ENCODE measurements around the gene MAD1L1. TPM values are rescaled to one million over a fixed set of nuclear protein-coding genes. Genes with fewer than 3 reads are reported as not detected.
A peak's percentile ranks its signal among the peaks of the same experiment; 100 is the strongest.
"Not testable (repeated sequence)": the region's sequence is repeated elsewhere in the genome, so short reads cannot be mapped to it uniquely, and the experiment has no call there.

Gene MAD1L1
- total and polyA plus RNA-seq, 2 of the 4 experiments (the other 2 are of a cell fraction), result 29.0 to 40.9 TPM

DNA sequence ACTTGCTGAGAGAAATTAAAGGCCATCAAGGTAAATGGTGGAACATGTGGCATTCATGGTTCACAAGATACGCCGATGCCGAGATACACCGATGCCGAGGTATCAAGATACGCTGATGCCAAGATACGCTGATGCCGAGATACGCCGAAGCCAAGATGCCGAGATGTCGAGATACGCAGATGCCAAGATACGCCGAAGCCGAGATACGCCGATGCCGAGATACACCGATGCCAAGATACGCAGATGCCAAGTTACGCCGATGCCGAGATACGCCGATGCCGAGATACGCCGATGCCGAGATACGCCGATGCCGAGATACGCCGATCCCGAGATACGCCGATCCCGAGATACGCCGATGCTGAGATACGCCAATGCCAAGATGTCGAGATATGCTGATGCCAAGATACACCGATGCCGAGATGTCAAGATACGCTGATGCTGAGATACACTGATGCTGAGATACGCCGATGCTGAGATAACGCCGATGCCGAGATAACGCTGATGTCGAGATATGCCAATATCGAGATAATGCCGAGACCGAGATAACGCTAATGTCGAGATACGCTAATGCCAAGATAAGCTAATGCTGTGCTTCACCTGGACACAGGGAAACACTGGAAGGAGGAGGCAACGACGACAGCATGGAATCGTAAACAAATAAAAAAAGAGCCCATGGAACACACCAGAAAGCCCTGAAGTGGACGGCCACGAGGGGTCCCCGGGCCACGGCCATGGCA is 172.6 kb downstream of the MAD1L1 start:
- POLR2A ChIA-PET (ENCODE audit: unreplicated experiment), result no interaction called here
- H3K56ac ChIP-seq (ENCODE audit: extremely low read depth, insufficient read depth, low read length), result no peak overlapping the region
- no peaks in the 10 kb centered on the region for H3K9me1 ChIP-seq (ENCODE audit: insufficient read depth, low read length)
- no peak overlapping the region for H3K4ac ChIP-seq (ENCODE audit: low read depth, low read length)
- peak overlapping the region; percentile 54; the same call in 1 of the 2 replicates for H2BK20ac ChIP-seq (ENCODE audit: low read depth, low read length)
- no peak overlapping the region for H4K5ac ChIP-seq (ENCODE audit: low read depth, low read length)
- H3K79me1 ChIP-seq (ENCODE audit: low read depth in 1 of 2, low read length in 2 of 2), result peaks cover 4 to 25% of the 10 kb centered on the region in 2 experiments; a peak in 3 of 4 replicates
- no peaks in the 10 kb centered on the region for H3K27me3 ChIP-seq (ENCODE audit: control insufficient read depth, insufficient read depth, low read length)
- no peak overlapping the region for H2AK5ac ChIP-seq (ENCODE audit: low read depth, low read length)
- no peak overlapping the region for H4K8ac ChIP-seq (ENCODE audit: low read depth in 2 of 2, low read length in 2 of 2)
- no peak overlapping the region for H3K18ac ChIP-seq (ENCODE audit: low read depth, low read length)
- H3K23ac ChIP-seq (ENCODE audit: low read depth, low read length), result no peak overlapping the region
- peak overlapping the region; percentile 54 for H2AFZ ChIP-seq (replicated peaks; ENCODE audit: low read length, poor library complexity)
- in situ Hi-C loops (cut with MboI; ENCODE audit: low sequenced_read_pairs) (no loop called here), intact Hi-C loops (cut with micrococcal nuclease) (no loop called here), dilution Hi-C loops (cut with HindIII; ENCODE audit: low sequenced_read_pairs, unreplicated experiment) (no loop called here)
- H3K9ac ChIP-seq (ENCODE audit: low read depth, low read length), result no peak overlapping the region
- peaks cover 5% of the 10 kb centered on the region for H4K20me1 ChIP-seq (ENCODE audit: insufficient read depth, low read length)
- no TSS peak for BruUV-seq (replicated peaks)
- H3K4me3 ChIP-seq (ENCODE audit: insufficient read depth, low read depth, low read length), result no peak overlapping the region
- H3K27ac ChIP-seq (ENCODE audit: insufficient read depth, low read length), result no peak overlapping the region
- H3K9me3 ChIP-seq (ENCODE audit: control insufficient read depth, insufficient read depth, low read length), result peaks cover 7% of the 10 kb centered on the region; the same call in 1 of the 2 replicates
- no peak overlapping the region for H2AK9ac ChIP-seq (replicated peaks; ENCODE audit: low read depth, low read length, poor library complexity)
- no peak overlapping the region for H3K4me2 ChIP-seq (ENCODE audit: low read depth, low read length)
- CTCF ChIA-PET, result interaction anchor here (0.6 kb wide), 1 partner anchor 1455 kb away, joined by 3 read pairs; no protein-coding TSS in a partner anchor
- H3K36me3 ChIP-seq (ENCODE audit: control insufficient read depth, insufficient read depth, low read length), result peaks cover 3% of the 10 kb centered on the region; the same call in 1 of the 2 replicates
- TF ChIP-seq, protein P1, sequence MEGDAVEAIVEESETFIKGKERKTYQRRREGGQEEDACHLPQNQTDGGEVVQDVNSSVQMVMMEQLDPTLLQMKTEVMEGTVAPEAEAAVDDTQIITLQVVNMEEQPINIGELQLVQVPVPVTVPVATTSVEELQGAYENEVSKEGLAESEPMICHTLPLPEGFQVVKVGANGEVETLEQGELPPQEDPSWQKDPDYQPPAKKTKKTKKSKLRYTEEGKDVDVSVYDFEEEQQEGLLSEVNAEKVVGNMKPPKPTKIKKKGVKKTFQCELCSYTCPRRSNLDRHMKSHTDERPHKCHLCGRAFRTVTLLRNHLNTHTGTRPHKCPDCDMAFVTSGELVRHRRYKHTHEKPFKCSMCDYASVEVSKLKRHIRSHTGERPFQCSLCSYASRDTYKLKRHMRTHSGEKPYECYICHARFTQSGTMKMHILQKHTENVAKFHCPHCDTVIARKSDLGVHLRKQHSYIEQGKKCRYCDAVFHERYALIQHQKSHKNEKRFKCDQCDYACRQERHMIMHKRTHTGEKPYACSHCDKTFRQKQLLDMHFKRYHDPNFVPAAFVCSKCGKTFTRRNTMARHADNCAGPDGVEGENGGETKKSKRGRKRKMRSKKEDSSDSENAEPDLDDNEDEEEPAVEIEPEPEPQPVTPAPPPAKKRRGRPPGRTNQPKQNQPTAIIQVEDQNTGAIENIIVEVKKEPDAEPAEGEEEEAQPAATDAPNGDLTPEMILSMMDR (conservative IDR thresholded peaks at IDR 0.05; ENCODE audit: low read depth, low read length), result no peak
- TF ChIP-seq, protein P2, sequence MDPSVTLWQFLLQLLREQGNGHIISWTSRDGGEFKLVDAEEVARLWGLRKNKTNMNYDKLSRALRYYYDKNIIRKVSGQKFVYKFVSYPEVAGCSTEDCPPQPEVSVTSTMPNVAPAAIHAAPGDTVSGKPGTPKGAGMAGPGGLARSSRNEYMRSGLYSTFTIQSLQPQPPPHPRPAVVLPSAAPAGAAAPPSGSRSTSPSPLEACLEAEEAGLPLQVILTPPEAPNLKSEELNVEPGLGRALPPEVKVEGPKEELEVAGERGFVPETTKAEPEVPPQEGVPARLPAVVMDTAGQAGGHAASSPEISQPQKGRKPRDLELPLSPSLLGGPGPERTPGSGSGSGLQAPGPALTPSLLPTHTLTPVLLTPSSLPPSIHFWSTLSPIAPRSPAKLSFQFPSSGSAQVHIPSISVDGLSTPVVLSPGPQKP (IDR thresholded peaks at IDR 0.05; ENCODE audit: borderline replicate concordance, low read depth, low read length), result no peak
- no peak for TF ChIP-seq MAZ (IDR thresholded peaks at IDR 0.05; ENCODE audit: borderline replicate concordance, low read depth, low read length)
- DNase-seq (no peak), ATAC-seq (ENCODE audit: low read depth) (no peak)
- H2BK5ac ChIP-seq (ENCODE audit: low read depth, low read length, poor library complexity, severe bottlenecking), result peak overlapping the region; percentile 47
- H4K91ac ChIP-seq (ENCODE audit: insufficient read depth, low read depth, low read length), result no peak overlapping the region
- H3K4me1 ChIP-seq (ENCODE audit: control insufficient read depth, insufficient read depth, low read length), result peaks cover 3% of the 10 kb centered on the region; the same call in 1 of the 2 replicates
- 99% methylated on average over 58 of the region's 66 CpGs; no CpG with 5 or more reads in 1 of the 2 experiments for WGBS, 2 experiments (ENCODE audit: extremely low coverage in 2 of 2, insufficient read length in 1 of 2)
- H3K14ac ChIP-seq (replicated peaks; ENCODE audit: low read depth, low read length), result no peak overlapping the region
- H2BK120ac ChIP-seq (ENCODE audit: low read depth, low read length), result no peak overlapping the region
- no peak overlapping the region; the same call in 2 of the 3 replicates for H2BK15ac ChIP-seq (ENCODE audit: low read depth, low read length)

DNA sequence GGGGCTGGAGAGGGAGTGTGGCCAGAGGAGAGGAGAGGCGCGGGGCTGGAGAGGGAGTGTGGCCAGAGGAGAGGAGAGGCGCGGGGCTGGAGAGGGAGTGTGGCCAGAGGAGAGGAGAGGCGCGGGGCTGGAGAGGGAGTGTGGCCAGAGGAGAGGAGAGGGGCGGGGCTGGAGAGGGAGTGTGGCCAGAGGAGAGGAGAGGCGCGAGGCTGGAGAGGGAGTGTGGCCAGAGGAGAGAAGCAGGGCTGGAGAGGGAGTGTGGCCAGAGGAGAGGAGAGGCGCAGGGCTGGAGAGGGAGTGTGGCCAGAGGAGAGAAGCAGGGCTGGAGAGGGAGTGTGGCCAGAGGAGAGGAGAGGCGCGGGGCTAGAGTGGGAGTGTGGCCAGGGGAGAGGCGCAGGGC is 174.5 kb downstream of the MAD1L1 start:
- H3K27ac ChIP-seq (ENCODE audit: insufficient read depth, low read length); BruUV-seq (replicated peaks); CTCF ChIA-PET; H2AK9ac ChIP-seq (replicated peaks; ENCODE audit: low read depth, low read length, poor library complexity); H3K4ac ChIP-seq (ENCODE audit: low read depth, low read length); H3K27me3 ChIP-seq (ENCODE audit: control insufficient read depth, insufficient read depth, low read length); H3K56ac ChIP-seq (ENCODE audit: extremely low read depth, insufficient read depth, low read length); DNase-seq; H2AFZ ChIP-seq (replicated peaks; ENCODE audit: low read length, poor library complexity); dilution Hi-C loops (cut with HindIII; ENCODE audit: low sequenced_read_pairs, unreplicated experiment); H4K20me1 ChIP-seq (ENCODE audit: insufficient read depth, low read length); H3K4me1 ChIP-seq (ENCODE audit: control insufficient read depth, insufficient read depth, low read length); H3K9me3 ChIP-seq (ENCODE audit: control insufficient read depth, insufficient read depth, low read length); ATAC-seq (ENCODE audit: low read depth); H2BK15ac ChIP-seq (ENCODE audit: low read depth, low read length); H2BK120ac ChIP-seq (ENCODE audit: low read depth, low read length); H3K18ac ChIP-seq (ENCODE audit: low read depth, low read length); intact Hi-C loops (cut with micrococcal nuclease); H2BK20ac ChIP-seq (ENCODE audit: low read depth, low read length); H3K4me3 ChIP-seq (ENCODE audit: insufficient read depth, low read depth, low read length); in situ Hi-C loops (cut with MboI; ENCODE audit: low sequenced_read_pairs); H3K9me1 ChIP-seq (ENCODE audit: insufficient read depth, low read length); H4K8ac ChIP-seq (ENCODE audit: low read depth in 2 of 2, low read length in 2 of 2); H2AK5ac ChIP-seq (ENCODE audit: low read depth, low read length); POLR2A ChIA-PET (ENCODE audit: unreplicated experiment); H3K4me2 ChIP-seq (ENCODE audit: low read depth, low read length); H3K23ac ChIP-seq (ENCODE audit: low read depth, low read length); H3K9ac ChIP-seq (ENCODE audit: low read depth, low read length); H3K36me3 ChIP-seq (ENCODE audit: control insufficient read depth, insufficient read depth, low read length); H2BK5ac ChIP-seq (ENCODE audit: low read depth, low read length, poor library complexity, severe bottlenecking); H4K91ac ChIP-seq (ENCODE audit: insufficient read depth, low read depth, low read length); H4K5ac ChIP-seq (ENCODE audit: low read depth, low read length); H3K14ac ChIP-seq (replicated peaks; ENCODE audit: low read depth, low read length): not testable (repeated sequence)
- WGBS, 2 experiments (ENCODE audit: extremely low coverage in 2 of 2, insufficient read length in 1 of 2), result no CpG with 5 or more reads among the region's 13 CpGs
- peaks cover 4 to 18% of the 10 kb centered on the region in 2 experiments; a peak in 3 of 4 replicates for H3K79me1 ChIP-seq (ENCODE audit: low read depth in 1 of 2, low read length in 2 of 2)
